Endometrium (tissue), 2 donors: Measurements from ENCODE around the gene SORCS2.

ENCODE experiments used
- FAIRE-seq: peaks from 2 replicates; lab custom pipeline; 2012; peaks lifted over from hg19 to GRCh38; lab: Jason Lieb, UNC
- donor health status: control.
- donor health status: control.

The SORCS2 gene

DNA sequence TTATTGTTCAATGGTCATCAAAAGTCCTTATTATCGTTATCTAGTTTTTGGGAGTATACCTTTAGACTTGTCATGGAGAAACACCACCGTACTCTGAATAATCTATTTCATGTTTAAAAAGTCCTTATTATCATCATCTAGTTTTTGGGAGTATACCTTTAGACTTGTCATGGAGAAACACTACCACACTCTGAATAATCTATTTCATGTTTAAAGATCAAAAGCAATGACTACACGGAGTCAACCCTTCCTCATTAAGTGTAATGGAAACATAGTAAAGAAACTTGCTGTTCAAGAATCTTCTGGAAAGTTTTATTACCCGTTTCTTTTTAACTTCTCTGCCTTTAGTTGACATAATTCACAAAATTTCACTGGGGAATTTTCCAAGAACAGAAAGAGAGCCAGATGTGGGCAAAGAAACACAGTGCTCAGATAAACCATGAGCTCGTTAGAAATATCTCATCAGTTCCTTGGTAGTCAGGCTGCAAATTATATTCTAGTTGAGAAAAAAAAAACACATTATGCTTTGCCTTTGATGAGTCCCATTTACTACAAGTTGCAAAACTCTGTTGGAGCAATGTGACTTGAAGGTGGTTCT lies 588.5 kb downstream of the SORCS2 start:
- FAIRE-seq, result peak; percentile 98

- FAIRE-seq, result no peak
Measured at GRCh38 chr4:7781366-7781765, 589.0 kb downstream of the SORCS2 start.

- no peak for FAIRE-seq
Measured at GRCh38 chr4:7781993-7782392, 589.7 kb downstream of the SORCS2 start.

DNA sequence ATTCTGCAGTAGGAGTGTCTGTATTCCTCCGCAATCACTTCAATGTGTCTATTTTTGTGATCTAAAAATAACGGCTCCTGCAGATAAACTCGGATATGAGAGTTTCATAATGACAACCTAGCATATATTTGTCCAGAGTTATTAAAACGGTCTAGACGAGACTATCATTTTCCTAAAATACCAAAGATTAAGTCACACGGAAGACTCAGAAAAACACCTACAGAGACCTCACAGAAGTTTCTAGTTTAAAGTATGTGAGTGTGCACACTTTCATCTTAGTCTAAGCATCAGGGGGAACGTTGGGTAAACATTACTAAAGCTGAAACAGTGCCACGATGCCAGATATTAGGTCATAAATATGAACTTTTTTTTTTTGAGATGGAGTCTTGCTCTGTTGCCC lies 590.4 kb downstream of the SORCS2 start:
- no peak for FAIRE-seq

DNA sequence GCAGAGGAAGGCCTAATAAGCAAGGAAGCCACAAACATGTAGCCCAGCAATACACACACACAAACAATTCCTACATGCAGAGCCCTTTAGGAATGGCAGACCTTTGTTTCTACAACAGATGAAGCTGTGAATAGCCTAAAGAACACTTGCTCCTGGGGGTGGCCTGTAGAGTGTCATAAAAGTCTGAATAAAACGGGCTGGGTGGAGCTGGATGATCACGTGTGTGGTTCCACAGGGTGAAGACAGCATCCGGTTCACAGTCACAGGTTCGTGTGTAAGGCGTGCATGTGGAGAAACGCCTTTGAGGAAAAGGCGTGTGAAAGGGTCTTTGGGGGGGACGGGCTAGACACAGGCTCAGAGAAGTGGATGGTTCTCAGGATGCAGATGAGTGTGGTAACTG lies 591.2 kb downstream of the SORCS2 start:
- FAIRE-seq, result no peak

DNA sequence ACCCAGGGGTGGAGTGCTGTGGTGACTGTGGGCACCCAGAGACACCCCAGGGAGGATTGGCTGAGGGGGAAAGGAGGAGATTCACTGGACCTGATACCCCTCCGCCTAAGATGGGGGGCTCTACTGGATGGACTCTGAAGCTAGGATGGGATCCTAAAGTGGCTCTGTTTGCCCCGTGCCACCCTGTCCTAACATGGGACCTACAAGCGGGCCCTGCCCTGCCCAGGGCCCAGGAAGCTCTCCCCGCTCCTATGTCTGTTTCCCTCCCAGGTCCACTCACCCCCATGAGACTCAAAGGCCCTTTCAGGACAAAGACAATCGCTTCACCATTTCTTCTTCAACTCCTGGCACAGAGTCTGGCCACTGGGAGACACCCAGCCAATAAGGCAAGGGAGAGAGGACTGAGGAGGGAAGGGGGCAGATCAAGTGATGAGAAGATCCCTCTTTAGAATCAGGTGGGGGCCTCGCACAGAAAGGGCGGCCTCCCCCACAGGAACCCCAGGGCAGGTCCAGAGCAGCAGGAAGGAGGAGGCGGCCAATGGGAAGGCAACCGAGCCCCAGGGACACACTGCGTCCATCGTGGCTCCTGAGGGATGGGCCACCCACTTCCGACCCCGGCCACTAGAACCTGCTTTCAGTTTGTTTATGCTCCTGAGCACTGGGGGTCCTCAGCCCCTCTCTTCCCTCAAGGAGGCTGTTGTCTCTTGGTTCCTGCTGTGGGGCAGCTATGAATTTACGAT lies 592.0 kb downstream of the SORCS2 start:
- no peak for FAIRE-seq

- FAIRE-seq, result no peak
Measured at GRCh38 chr4:7785017-7785416, 592.7 kb downstream of the SORCS2 start.

DNA sequence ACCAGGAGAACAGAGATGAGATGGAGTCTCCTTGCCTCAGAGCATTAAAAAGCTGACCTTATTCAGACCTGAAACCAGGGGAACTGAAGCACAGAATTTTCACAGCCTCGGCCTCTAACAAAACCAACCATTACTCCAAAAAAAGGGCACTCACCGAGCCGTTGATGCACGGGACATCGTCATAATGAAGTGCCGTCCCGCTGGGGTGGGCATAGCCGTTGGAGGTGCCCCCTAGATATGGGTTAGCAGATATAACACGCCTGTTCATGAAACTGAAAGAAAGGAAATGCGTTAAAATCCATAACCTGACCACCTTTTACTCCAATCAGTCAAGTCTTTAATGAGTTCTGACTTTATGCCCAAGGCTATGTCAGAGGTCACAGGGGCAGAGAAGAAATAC lies 593.7 kb downstream of the SORCS2 start:
- FAIRE-seq, result no peak

- FAIRE-seq, result no peak
Measured at GRCh38 chr4:7786517-7786916, 594.2 kb downstream of the SORCS2 start.

- FAIRE-seq, result no peak
Measured at GRCh38 chr4:7787067-7787466, 594.7 kb downstream of the SORCS2 start.

DNA sequence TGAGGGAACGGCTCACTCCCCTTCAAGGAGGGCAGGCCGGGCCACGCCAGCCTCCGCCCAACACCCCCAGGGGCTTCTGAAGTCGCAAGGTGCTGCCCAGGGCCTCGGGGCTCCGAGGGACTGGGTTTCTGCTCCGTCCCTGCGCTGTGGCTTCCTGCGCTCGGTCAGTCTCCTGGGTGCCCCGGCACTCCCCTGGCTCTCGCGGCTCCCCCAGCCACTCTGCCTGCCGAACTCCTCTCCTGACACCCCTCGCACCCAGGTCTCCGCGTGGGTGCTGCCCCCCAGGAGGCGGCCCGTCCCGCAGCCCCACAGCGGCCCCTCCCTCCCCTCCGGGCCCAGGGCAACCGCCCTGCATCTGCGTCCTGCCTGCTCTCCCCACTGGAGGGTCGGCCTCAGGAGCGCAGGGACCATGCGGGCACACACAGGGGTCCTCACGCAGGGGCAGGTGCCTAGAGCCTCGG lies 595.4 kb downstream of the SORCS2 start:
- FAIRE-seq, result no peak

DNA sequence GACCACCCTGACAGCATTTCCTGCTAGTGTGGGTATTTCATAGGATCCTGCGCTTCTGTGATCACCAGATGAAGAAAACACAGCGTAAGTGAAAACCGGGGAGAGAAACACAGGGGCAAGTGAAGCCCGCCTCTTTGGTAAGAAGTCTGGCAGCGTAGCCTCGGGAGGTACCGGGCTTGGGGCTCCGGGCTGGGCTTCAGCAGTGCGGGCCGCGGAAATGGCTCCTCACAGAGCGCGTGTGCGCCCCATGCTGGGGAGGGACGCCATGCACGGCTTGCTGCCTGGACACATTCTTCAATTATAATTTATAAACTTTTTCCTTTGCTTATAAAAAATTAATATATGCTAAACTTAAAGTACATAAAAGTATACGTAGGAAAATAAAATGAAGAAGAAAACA lies 595.9 kb downstream of the SORCS2 start:
- FAIRE-seq, result no peak

- no peak for FAIRE-seq
Measured at GRCh38 chr4:7788694-7789425, 596.5 kb downstream of the SORCS2 start.

GRCh38 chr4:7790023-7790422 lies 597.7 kb downstream of the SORCS2 start:
- FAIRE-seq, result no peak

- no peak for FAIRE-seq
Measured at GRCh38 chr4:7790999-7791398, 598.7 kb downstream of the SORCS2 start.
